ENCODE measurements around the gene DHCR24.

GRCh38 chr1:54844564-54844963 is 42.4 kb downstream of the DHCR24 start:
- TF ChIP-seq CTCF (IDR thresholded peaks at IDR 0.05) (no peak), POLR2A (IDR thresholded peaks at IDR 0.05) (no peak)
